Omental fat pad (tissue), 4 donors: Measurements from ENCODE around the gene RRP1B. TPM values are rescaled to one million over a fixed set of nuclear protein-coding genes. Genes with fewer than 3 reads are reported as not detected.

ENCODE experiments used
- ATAC-seq: fragments of 150-250 bp; one replicate; pipeline ENCODE4 v1.9.1; 2016; ENCODE audit warnings: mild to moderate bottlenecking, moderate library complexity; ENCODE audit not compliant: low FRiP score
- DNase-seq: peaks from one replicate; pipeline ENCODE4 v3.0.0-alpha.2; 2019; ENCODE audit warnings: low spot score
- total RNA-seq, 4 donors: library from RNA; depleted of rRNA; stranded (reverse); fragments of >200 nt; gene quantifications; one replicate each; pipeline ENCODE4 v1.1.0, GENCODE V29; 2016
- TF ChIP-seq, protein P1 (sequence below), 3 donors: fragments of 450-650 bp; IDR thresholded peaks; one replicate each; pipeline ENCODE4 v1.5.1; 2016 to 2017; ENCODE audit warnings: antibody characterized with exemption in 3 of 3, mild to moderate bottlenecking in 3 of 3, moderate library complexity in 2 of 3

RRP1B gene
- total RNA-seq, 4 donors from 2014 or later = 19.4 to 47.4 (median 22.0) TPM

DNA sequence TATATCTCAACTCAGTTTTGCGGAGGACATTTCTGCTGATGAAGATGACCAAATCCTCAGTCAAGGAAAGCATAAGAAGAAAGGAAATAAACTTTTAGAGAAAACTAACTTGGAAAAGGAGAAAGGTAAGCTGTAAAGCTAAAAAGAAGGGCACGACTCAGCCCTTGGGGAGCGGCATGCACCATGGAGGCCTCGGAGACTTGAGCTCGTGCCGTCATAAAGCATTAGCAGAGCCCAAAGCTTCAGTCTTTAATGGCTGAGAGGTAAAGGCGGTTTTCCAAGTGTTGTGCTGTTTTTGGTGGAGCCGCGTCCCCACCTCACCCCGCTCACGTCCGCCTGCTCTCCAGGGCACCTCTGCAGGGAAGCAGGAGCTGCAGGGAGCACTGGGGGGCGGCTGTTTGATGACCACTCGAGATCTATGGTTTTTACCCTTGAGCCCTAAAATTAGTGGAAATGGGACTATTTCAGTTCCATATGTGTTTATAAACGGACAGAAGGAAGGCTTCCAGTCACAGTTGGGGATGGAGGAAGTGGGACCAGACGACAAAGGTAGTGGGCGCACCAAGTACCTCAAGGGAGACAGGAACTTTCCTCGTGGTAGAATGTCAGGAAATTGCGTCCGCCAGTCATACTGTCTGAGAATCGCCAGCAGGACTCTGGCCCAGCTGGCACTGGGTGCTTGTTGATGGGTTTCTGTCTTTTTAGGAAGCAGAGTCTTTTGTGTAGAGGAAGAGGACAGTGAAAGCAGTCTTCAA is 27.6 kb downstream of the RRP1B start:
- no peak for ATAC-seq
- DNase-seq = no peak
- TF ChIP-seq, protein P1, sequence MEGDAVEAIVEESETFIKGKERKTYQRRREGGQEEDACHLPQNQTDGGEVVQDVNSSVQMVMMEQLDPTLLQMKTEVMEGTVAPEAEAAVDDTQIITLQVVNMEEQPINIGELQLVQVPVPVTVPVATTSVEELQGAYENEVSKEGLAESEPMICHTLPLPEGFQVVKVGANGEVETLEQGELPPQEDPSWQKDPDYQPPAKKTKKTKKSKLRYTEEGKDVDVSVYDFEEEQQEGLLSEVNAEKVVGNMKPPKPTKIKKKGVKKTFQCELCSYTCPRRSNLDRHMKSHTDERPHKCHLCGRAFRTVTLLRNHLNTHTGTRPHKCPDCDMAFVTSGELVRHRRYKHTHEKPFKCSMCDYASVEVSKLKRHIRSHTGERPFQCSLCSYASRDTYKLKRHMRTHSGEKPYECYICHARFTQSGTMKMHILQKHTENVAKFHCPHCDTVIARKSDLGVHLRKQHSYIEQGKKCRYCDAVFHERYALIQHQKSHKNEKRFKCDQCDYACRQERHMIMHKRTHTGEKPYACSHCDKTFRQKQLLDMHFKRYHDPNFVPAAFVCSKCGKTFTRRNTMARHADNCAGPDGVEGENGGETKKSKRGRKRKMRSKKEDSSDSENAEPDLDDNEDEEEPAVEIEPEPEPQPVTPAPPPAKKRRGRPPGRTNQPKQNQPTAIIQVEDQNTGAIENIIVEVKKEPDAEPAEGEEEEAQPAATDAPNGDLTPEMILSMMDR (IDR thresholded peaks at IDR 0.05) = no peak

GRCh38 chr21:43687566-43688399 is 28.4 kb downstream of the RRP1B start:
- TF ChIP-seq, protein P1 (IDR thresholded peaks at IDR 0.05) = no peak
- ATAC-seq (no peak), DNase-seq (no peak)

- TF ChIP-seq, protein P1 (IDR thresholded peaks at IDR 0.05) = no peak
- ATAC-seq (no peak), DNase-seq (no peak)
Observed at GRCh38 chr21:43688906-43689305, 29.5 kb downstream of the RRP1B start.

GRCh38 chr21:43689556-43690337 is 30.4 kb downstream of the RRP1B start:
- ATAC-seq (no peak), DNase-seq (no peak)

GRCh38 chr21:43690346-43690745 is 31.0 kb downstream of the RRP1B start:
- ATAC-seq = no peak
- TF ChIP-seq, protein P1 (IDR thresholded peaks at IDR 0.05) = no peak
- no peak for DNase-seq

More at GRCh38 chr21:43689556-43690337, 30.4 kb downstream of the RRP1B start:
- TF ChIP-seq, protein P1 (IDR thresholded peaks at IDR 0.05) = no peak

DNA sequence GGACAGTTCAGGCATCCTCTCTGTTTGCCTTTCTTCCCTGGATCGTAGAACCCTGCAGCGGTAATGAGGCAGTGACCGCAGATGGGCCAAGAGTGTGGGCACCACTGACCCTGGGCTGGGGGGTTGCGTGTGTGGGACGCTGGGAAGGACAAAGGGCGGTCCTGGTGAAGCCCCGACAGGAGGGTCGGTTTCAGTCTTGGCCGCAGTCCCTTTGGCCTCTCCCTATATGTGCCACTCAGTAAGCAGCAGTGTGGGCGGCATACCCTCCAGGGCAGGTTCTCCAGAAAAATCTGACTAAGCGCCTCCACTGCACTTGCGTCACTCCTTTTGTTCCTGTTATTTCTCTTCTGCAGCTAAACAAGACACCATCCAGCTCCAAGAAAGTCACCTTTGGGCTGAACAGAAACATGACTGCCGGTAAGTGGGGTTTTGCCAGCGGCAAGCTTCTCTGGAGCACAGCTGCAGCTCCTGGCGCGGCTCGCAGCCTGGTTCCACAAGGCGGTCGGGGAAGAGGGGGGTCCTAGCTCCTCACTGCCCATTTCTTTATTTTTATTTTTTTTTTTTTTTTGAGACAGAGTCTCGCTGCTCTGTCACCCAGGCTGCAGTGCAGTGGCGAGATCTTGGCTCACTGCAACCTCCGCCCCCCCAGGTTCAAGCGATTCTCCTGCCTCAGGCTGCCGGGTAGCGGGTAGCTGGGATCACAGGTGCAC is 31.9 kb downstream of the RRP1B start:
- ATAC-seq (no peak), DNase-seq (no peak)
- TF ChIP-seq, protein P1 (IDR thresholded peaks at IDR 0.05) = no peak
